ENCODE measurements around the gene USH2A.

DNA sequence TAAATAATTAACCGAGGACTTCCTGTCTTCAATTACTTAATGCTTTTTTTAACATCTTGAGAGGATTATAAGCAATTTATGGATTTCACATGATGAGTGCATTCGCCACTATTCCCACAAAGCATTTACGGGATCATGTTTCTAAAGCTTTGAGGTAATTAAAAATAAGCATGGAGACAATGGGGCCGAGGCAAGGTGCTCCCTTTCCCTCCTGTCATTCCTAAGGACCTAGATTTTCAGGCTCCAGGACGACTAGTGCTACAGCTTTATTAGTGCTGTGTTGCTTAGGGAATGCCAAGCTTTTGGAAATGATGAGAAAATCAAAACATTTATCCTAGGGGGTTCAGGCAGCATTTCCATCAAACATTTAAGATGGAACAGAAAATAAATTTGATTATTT lies 646.9 kb downstream of the USH2A start:
- no peak for TF ChIP-seq ZNF302 (tag by site-specific recombination; IDR thresholded peaks at IDR 0.05; ENCODE audit: low read depth)
- TF ChIP-seq KLF16 (tag by site-specific recombination; IDR thresholded peaks at IDR 0.05), result no peak

All from HEK293 (cell line).